CMK (cell line): ENCODE data around the gene MAPK13.
A peak's percentile ranks its signal among the peaks of the same experiment; 100 is the strongest.
"Not testable (repeated sequence)": the region's sequence is repeated elsewhere in the genome, so short reads cannot be mapped to it uniquely, and the experiment has no call there.

ENCODE experiments used
- DNase-seq: peaks from one replicate; pipeline ENCODE4 v3.0.0-alpha.2; 2010; ENCODE audit warnings: low read depth

The MAPK13 gene

GRCh38 chr6:36127462-36128016 is 2.8 kb upstream of the MAPK13 start:
- no peak for DNase-seq

DNA sequence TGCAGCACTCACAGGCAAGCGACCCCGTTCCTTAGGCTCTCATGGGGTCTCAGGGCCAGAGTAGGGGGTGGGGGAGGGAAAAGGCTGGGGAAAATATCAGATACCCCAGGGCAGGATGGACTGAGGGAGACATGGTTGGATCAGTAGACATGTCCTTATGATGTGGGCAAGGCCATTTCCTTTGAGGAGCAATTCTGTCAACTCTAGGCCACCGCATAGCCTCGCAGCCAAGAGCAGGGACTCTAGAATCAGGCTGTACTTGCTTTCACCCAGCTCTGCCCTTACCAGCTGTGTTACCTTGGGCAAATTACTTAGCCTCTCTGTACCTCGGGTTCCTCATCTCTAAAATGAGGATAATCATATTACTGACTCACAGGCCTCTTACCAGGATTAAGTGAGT is 2.2 kb upstream of the MAPK13 start:
- DNase-seq = no peak

DNA sequence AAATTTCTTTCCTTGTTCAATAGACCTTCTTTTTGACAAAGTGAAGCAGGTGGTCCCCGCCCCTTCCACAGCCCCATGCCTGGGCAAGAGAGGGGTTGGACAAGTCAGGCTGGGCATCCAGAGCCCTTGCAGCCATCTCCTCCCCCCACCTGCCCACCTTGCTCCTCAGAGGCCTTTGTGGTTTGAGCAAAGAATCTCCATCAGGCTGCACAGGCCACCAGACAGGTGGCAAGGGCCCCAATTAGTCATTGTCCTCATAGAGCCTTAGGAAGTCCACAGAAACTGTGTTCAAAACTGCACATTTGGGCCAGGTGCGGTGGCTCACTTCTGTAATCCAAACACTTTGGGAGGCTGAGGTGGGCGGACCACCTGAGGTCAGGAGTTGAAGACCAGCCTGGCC is 1.5 kb upstream of the MAPK13 start:
- no peak for DNase-seq

DNA sequence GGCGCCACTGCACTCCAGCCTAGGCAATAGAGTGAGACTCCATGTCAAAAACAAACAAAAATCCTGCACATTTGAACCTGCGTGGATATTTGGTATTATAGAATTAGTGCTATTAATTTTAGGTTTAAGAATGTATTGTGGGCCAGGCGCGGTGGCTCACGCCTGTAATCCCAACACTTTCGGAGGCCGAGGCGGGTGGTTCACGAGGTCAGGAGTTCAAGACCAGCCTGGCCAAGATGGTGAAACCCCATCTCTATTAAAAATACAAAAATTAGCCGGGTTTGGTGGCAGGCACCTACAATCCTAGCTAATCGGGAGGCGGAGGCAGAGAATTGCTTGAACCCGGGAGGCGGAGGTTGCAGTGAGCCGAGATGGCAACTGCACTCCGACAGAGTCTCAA is 979 bp upstream of the MAPK13 start:
- not testable (repeated sequence) for DNase-seq

GRCh38 chr6:36130667-36131510 is 576 bp downstream of the MAPK13 start:
- DNase-seq = no peak

DNA sequence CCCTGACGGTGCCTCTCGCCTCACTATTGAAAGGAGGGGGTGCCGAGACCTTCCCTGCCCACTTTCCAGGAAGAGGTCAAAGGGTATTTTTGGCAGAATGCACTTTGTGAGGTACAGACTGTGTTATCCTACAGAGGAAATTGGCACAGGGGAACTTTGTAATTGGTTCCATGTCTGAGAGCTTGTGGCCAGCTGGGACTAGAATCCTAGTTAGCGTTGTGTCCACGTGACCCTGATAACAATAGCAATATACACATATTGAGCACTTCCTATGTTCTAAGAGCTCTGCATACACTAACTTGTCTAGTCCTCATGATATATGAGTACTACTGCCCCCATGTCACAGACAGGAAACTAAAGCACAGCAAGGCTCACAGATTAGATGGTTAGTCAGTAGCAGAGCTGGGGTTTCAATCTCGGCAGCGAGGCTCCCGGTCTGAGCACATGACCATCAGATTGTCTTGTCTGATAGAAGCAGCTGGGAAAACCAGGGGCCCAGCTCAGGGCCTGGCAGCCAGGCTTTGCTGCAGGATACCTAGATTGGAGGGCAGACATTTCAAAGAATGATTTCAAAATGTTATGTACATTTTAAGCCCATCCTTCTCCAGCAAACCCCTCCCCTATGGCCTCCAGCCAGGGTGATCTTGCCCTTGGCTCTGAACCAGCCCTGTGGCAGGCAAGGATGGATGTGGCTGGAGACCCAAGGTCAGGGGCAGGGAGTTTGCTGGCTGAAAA is 1.4 kb downstream of the MAPK13 start:
- DNase-seq = peak; percentile 60

GRCh38 chr6:36132246-36132895 is 2.1 kb downstream of the MAPK13 start:
- no peak for DNase-seq

DNA sequence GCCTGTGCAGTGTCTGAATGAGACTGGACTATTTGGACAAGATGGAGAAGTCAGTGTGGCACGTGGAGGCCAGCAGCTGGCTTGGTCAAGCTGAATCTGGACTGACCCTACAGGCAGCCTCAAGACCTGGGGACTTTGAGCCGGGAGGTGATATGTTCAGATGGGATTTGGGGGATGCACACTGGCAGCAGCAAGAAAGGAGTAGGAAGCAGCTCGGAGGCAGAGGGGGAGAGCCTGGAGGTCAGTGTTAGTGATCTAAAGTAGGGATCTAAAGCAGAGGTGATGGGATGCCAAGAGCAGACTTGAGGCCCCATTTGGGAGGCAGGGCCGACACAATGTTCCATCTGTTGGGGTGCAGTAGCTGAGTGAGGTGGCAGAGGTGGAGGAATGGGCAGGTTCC is 2.8 kb downstream of the MAPK13 start:
- no peak for DNase-seq

DNA sequence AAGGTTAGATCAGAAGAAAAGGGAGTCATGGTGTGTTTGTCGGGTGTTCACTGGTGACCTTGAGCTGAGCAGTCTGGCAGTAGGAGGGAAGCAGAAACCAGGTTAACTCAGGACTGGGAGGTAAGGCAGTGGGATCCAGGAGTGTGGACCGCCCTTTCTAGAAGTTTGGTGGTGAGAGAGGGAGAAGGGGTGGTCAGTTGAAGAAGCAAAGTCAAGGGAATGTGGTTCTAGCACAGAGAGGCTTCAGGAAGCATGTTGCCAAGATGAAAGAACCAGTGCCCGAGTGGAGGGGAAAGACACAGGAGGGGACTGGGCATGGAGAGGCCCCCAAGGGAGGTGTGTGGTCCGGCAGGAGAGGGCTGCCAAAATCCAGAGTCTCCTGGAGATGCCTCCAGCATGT is 3.6 kb downstream of the MAPK13 start:
- no peak for DNase-seq

DNA sequence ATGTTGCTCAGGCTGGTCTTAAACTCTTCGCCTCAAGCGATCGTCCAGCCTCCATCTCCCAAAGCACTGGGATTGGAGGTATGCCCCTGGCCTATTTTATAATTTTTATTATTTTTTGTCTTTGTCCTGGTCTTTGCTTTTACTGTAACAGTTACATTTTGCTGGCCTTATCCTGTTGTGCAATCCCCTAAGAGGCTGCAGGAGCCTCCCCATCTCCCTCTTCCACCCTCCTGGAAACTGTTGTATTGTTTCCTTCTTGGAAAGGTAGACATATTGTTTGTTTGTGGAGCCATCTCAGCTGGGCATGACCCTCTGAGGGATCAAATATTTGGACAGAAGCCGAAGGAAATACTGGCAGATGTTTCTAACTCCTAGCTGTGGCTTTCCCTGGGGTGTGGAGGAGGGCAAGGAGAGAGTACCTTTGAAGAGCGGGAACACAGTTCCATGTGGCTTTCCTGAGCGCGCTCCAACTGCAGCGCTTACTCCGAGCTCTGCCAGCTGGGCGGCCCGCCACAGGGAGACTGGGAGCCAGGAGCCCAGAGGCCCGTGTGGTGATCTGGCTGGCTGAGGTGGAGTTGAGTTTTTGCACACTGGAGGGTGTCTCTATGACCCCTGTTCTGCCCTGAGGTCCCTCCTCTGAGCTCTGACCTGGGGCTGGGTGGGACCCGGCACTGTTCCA is 4.9 kb downstream of the MAPK13 start:
- no peak for DNase-seq

- DNase-seq = no peak
These were observed 5.7 kb downstream of the MAPK13 start for GRCh38 chr6:36136034-36136433.

DNA sequence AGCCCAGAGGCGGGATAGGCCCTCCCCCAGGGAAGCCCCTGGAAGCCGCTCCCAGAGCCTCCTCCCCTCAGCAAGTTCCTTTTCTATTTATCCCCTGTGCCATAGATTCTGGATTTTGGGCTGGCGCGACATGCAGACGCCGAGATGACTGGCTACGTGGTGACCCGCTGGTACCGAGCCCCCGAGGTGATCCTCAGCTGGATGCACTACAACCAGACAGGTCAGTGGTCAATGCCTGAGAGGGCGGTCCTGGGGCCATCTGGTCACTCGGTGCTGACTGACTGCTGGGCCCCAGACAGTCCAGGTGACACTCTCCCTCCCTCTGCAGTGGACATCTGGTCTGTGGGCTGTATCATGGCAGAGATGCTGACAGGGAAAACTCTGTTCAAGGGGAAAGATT is 6.2 kb downstream of the MAPK13 start:
- DNase-seq = no peak

GRCh38 chr6:36138667-36139066 is 8.4 kb downstream of the MAPK13 start:
- no peak for DNase-seq

GRCh38 chr6:36139431-36139830 is 9.1 kb downstream of the MAPK13 start:
- no peak for DNase-seq

DNA sequence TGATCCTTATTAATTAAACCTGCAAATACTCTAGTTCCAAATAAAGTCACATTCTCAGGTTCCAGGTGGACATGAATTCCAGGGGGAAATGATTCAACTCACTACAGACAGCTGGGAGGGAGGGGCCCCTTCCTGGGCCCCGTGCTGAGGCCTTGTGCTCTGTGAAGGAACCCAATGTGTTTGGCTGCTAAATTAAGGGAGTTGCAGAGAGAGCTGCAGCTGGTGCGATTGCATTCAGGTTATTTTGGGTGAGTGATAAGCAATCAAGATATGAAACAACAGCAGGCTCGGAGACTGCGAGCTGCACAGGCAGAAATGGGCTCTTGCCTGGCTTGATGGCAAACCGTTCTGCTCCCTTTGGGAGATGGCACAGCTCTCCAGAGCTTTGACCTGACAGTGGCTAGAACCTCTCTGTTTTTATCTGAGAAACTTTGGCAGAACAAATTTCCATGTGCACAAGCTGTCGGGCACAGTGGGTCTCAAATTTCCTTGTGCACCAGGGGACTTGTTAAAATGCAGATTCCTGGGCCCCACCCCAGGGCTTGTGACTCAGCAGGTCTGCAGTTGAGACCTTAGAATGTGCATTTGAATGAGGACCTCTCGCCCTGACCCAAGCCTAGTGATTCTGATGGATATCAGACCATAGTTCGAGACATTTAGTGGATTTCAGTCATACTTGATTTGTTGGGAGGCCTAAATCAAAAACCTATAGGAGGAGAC is 9.8 kb downstream of the MAPK13 start:
- DNase-seq = no peak

DNA sequence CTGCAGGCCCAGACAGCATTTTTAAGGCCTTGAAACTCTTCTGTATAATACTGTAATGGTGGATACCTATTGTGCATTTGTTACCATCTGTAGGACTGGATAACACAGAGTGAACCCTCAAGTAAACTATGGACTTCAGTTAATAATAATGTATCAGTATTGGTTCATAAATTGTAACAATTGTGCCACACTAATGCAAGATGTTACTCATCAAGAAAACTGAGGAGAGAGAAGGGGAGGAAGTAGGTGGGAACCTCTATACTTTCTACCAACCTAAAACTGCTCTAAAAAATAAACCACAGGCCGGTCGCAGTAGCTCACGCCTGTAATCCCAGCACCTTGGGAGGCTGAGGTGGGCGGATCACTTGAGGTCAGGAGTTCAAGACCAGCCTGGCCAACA is 10.8 kb downstream of the MAPK13 start:
- no peak for DNase-seq

- DNase-seq = no peak
These were observed 11.6 kb downstream of the MAPK13 start for GRCh38 chr6:36141961-36142360.

DNA sequence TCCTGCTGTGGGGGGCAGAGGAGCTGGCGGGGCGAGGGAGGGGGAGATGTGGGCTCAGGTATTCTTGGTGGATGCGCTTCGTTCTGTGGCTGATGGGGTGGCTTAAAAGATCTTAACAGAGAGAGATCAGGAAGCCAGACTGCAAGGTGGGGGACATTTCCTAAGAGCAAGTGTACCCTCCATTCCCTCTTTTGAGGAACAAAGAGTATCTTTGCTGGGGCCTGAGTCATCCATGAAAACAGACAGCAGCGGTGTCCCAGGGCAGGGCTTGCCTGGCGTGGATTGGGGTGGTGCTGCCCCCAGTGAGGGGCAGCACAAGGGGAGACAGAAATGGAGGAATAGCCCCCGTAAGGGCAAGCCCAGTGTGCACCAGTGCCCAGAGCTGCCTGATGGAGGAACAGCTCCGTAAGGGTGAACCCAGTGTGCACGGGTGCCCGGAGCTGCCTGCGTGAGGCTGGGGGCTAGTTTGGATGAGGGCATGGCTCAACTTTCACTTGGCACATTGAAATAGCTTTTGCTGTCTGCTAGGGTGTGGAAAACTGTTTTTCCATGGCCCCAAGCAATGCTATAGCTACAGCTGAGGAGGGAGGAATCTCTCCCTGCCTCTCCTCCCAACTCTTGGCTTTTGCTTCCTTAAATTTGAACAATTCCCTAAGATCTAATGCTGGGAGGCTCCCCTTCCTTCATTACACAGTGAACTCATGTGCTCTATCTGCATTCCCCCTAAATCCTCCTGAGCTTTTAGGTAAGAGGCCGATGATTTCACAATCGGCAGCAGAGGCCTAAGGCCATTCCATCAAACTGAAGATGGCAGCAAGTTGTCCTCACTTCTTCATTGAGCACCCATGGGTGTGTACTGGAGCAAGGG is 12.9 kb downstream of the MAPK13 start:
- DNase-seq = no peak

DNA sequence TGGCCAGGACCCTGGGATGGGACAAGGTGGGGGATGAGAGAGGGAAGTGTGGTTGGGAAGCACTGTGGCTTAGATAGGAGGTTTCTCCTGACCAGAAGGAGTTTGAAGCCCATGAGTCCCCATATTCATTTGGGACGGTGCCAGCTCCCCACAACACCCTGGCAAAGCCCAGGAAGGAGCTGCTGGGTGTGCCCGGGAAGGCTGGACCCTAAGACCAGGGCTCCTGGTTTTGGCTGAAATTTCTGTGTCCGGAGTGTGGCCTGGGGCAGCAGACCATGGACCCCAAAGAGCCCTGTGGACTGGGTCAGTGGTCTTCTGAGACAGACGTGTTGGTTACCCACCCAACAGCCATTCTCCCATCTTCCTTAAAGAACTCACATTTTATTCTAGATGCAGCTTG is 15.2 kb downstream of the MAPK13 start:
- DNase-seq = no peak

- DNase-seq = no peak
These were observed 17.0 kb downstream of the MAPK13 start for GRCh38 chr6:36147294-36147693.
